HG03045 (cell line): ENCODE results near the gene RPP30.
A peak's percentile ranks its signal among the peaks of the same experiment; 100 is the strongest.

ENCODE experiments used
- ATAC-seq: cut with Tn5 transposase; IDR thresholded peaks from one replicate; pipeline ENCODE4 v1.9.1; 2021; ENCODE audit warnings: mild to moderate bottlenecking, moderate library complexity; ENCODE audit not compliant: unreplicated experiment

RPP30 gene

DNA sequence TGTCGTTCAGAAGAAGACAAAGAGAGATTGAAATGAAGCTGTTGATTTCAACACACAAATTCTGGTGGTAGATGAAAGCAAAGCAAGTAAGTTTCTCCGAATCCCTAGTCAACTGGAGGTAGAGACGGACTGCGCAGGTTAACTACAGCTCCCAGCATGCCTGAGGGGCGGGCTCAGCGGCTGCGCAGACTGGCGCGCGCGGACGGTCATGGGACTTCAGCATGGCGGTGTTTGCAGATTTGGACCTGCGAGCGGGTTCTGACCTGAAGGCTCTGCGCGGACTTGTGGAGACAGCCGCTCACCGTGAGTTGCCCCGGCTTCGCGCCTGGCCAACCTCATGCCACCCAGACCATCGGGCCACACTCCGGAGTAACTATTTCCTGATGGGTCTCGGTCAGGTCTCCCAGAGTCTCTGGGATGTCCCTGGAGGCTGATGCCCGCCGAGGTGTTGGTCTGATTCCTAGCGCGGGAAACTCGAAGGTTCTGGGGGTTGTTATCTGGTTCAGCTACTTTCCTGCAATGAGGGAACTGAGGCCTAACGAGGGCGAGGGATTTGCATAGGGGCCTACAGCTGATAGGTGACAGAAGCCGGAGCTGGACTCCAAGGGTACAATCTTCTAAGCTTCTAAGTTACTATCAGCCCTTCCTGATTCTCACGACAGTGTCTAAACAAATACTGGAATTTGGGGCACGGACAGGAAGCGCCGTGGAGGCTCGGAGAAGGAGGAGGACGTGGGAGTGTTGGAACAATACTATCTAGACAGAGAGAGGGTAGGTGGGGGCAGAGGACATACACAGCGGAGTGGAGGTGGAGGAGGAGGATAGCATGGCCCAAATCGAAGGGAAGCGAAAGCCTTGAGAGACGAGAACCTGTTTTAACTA is at the start of gene RPP30:
RPP30 (plus strand) TSS at position 209 of the 882 bp plus-strand sequence; CDS start at position 222, 13 bp downstream.
- ATAC-seq, result peak; percentile 98

DNA sequence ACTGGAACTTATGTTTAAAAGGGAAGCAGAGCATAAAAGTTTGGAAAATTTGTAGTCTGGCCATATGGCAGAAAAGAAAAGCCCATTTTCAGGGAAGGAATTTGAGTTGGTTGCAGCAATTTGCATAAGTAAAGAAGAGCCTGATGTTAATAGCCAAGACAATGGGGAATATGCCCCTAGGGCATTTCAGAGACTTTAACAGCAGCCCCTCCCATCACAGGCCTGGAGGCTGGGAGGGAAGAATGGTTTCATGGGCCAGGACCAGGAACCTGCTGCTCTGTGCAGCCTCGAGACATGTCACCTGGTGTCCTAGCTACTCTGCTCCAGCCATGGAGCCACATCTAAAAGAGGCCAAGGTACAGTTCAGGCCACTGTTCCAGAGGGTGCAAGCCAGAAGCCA is 49.3 kb upstream of the RPP30 start:
- no peak for ATAC-seq

DNA sequence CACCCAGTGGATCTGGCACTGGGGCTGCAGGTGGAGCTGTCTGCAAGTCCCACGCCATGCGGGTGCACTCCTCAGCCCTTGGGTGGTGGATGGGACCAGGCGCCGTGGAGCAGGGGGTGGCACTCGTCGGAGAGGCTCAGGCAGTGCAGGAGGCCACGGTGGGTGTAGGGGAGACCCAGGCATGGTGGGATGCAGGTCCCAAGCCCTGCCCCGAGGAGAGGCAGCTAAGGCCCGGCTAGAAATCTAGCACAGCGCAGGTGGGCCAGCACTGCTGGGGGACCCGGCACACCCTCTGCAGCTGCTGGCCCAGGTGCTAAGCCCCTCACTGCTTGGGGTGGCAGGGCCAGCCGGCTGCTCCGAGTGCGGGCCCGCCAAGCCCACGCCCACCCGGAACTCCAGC is 39.7 kb upstream of the RPP30 start:
- ATAC-seq, result no peak

DNA sequence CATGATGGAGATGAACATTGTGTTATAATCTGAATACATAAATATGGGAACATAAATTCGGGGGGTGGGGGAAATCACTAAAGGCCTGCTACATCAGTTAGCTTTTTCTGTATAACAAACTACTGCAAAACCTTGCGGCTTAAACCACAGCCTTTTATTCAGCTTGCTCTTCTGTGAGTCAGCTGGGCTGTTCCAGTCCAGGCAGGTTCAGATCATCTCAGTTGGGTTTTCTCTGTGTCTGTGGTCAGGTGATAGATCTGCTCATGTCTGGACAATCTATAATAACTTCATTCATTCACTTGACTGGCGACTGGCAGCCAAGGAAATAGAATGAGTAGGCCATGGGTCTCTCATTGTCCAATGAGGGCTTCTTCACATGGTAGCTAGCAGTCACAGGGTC is 37.4 kb upstream of the RPP30 start:
- no peak for ATAC-seq

DNA sequence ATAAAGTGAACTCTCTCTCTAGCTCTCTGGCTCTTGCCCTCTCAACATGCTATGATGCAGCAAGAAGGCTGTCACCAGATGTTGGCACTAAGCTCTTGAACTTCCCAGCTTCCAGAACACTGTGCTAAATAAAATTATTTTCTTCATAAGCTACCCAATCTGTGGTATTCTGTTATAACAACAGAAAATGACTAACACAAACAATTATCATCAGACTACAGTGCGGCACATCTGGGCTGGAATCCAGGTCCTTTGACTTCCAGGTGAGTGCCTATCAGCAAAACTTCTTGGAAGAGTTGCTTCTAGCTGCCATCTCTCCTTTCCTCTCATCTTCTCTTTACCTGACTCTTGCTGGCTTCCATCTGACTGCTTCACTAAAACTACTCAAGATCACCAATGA is 34.3 kb upstream of the RPP30 start:
- no peak for ATAC-seq

DNA sequence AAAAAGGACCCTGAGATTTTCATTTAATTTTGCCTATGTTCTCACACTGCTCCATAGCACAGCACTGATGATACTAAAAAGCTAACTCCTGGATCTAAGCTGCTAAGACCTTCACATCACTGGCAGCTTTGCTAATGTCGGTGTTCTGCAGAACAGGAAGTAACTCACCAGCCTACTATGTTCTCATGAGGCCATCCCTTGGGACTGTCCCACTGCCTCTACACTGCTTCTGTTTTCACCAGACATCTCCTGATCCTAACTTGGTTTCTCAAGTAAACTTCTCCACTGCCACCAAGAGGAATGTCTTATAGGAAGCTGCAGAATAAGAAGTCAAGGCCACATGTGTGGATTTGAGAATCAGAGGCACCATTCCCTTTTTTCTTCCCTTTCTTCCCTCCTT is 29.0 kb upstream of the RPP30 start:
- ATAC-seq, result no peak

DNA sequence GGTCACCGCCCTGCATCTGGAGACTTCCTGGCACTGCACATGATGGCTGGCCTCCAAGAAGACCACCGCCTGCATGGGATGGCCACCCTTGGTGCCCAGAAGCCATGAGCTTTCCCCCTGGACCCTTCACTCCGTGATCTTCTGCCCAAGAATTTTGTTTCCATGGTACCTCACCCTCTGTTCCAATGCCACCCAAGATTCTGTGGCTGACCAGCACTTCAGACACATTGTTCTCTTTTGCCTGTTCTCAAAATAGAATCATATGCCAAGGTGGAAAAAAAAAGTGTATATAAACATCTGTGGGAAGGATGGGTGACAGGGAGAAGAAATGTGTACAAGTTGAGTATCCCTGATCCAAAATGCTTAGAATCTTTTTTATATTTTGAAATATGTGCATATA is 26.0 kb upstream of the RPP30 start:
- ATAC-seq, result no peak

DNA sequence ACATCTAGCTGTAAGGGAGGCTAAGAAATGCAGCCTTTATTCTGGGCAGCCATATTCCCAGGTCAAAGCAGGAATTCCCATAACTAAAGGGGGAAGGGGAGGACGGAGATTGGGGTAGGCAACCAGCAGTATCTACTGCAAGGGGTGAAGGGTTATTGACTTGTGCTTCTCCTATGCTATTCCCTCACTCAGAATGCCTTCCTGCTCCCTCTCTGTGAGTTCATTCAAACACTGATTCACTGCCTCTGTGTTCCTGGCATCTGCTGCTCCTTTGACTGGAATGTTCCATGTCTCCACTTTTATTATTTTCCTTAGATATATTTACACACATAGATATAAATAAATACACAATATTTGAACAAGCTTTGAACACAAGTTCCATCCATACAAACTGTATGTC is 25.0 kb upstream of the RPP30 start:
- no peak for ATAC-seq

DNA sequence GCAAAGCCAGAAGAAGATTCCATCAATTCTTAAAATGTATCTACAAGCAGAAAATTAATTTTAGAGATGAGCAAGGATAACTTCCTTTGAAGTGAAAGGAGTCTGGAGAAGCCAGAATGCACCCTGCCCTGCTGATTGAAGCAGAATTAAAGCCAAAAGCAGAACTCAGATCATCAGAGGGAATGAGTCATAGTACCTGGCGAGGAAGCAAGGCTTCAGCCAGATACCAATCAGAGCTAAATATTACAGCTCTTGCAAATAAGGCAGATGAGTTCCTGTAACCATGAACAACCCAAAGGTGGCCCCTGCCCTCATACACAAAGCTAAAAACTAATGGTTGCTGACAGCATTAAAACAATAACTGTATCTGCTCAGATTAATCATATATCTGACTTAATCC is 24.3 kb upstream of the RPP30 start:
- ATAC-seq, result no peak

DNA sequence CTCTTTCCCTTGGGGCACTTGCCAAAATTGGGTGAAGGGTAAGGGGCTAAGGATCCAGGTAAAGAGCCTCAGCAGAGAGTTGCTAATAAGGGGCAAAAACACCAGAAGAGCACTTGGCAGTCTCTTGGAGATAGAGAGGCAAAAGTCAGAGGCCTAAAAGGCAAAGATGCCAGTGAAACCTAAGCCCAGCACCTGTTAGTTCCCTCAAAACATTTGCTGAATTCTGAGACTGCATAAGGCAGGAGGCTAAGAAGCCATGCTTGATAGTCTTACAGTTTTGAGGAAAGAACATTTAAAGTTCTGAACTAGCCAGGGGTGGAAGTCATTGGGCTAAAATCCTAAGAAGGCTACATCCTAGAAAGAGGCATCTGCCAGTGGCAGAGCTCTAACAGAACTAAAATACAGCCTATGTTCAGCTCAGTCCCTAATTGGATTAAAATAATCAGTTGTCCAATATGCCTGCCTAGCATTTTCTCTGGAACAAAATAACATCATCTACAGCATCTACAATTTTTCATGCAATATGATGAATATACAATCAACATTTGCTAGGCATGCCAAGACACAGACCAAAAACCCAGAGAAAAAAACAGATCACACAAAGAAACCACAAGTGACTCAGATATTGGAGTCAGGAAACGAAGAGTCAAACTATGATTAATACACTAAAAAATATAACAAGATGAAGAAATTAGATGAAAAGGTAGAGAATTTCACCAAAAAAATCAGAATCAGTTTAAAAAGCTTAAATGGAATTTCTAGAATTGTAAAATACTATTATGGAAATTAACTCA is 21.6 kb upstream of the RPP30 start:
- no peak for ATAC-seq

DNA sequence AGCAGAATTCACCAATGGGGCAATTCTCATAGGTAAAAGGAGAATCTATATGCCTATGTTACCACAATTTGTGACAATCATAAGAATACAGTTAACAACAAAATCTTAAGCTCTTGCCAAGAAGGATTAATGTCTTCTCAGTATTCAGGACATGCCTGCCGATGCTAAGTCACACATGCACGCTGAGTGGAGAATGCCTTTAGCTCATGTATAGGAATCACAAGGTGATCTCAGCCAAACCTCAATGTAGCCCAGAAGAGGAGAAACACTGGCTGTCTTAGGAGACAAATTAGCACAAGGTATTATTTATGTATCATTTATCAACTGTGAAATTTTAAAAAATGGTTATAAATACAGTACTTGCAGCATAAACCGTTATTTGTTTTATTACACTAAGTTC is 16.6 kb upstream of the RPP30 start:
- ATAC-seq, result no peak

DNA sequence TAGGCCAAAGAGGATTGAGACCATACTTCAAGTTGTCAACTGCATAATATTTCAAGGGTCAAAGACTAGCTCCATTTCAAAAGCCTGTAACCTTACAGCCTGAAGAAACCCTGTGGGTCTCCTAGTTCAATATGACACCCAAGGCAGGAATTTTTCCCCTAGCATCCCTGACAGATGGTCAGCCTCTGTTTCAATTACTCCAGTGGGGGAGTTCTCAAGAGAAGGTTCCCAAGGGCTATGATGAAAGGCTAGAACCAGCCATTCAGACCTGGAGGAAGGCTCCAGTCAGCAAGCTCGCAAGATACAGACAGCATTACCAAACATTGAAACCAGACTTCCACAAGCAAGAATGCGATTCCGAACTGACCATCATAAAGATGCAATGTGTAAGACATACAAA is 15.5 kb upstream of the RPP30 start:
- ATAC-seq, result no peak

DNA sequence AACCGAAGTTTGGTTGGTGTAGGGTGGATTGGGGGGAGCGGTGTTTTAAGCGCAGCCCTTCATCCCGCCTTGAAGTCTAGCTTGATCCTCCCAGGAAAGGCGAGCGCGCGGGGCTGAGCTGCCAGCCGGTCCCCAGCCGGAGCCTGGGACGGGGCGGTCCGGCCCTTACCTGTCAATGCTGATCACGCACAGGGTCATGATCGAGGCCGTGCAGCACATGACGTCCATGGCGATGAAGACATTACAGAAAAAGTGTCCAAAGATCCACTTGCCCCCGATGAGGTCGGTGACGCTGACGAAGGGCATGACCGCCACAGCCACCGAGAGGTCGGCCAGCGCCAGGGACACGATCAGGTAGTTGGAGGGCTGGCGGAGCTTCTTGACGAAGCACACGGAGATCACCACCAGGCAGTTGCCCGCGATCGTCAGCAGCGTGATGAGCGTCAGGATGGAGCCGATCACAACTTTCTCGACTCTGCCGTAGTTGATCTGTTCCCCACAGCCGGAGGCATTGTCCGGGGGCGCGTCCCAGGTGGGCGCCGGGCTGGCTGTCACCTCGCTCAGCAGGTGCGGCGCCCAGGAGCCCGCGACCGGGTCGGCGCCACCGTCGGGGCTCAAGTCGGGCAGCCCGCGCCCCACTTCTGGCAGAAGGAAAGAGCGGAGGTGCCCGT is 14.7 kb upstream of the RPP30 start:
- ATAC-seq, result peak; percentile 9

DNA sequence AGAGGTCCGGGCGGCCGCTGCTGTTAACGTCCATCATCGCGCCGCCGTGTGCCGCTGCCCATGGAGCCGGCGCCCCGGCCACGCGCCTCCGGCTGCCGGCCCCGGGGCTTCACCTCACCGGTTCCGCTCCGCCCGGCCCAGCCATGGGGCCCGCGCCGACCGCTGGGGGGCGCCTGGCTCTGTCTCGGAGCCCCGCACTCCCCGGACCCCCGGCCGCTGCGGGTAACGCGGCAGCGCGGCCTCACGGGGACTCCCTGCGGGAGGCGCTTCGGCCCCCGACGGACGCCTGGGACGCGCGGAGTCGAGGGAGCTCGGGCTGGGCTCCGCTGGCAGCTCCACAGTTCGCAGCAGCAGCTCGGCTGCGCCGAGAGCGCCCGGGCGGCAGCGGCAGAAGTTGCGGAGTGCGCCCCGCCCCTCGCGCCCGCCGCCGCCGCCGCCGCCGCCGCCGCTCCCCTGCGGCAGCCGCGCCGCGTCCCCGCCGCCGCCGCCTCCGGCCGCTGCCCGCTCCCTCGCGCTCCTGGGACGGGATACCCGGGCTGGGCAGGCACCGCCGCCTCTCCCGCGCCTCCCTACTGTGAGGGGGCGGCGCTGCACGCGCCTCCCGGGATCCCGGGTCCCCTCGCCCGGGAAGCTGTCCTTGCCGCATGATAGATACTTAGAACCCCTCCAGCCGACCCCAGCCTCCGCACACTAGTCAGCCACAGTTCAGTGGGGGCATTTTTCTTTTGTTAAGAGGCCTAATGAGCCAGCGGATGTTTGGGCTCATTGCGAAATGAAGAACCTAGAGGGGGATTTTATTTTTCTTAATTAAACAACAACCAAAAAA is 13.9 kb upstream of the RPP30 start, which contains the start of gene HTR7:
HTR7 (minus strand) TSS at position 405 of the 826 bp plus-strand sequence; CDS start at position 37, 368 bp downstream.
- peak; percentile 69 for ATAC-seq

DNA sequence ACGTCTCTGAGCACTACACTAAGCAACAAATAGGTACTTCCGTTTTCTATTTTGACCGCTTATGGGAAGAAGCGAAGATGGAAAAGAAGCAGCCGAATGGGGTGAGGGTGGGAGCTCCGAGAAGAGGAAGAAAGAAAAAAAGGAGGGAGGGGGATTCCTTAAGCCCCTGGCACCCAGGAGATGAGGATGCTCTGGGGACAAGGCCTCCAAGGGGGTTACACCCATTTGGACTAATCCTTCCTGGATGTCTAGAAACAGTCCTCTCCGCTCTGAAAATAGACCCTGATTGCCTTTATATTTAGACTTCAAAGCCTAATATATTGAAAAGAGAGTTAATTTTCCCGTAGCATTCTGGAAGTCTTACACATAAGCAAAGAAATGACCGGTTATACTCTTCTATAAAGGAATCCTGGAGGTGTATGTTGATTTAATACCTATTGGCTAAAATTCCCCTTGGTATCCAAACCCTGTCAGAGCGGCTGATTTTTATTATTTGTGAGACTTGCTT is 13.3 kb upstream of the RPP30 start:
- no peak for ATAC-seq

DNA sequence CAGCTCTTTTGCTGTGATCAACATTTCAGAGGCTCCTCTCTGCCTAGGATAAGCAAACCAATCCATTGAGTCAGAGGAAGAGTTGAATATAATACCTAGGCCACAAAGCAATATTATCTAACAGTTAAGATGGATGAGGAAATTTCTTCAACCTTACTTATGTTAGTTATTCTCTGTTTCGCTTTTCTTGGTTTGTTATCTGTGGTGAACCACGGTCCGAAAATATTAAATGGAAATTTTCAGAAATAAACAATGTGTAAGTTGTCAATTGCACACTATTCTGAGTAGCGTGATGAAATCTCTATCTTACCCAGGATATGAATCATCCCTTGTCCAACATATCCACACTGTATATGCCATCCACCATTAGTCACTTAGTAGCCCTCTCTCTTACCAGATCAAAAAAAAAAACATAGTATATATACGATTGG is 12.4 kb upstream of the RPP30 start:
- no peak for ATAC-seq

DNA sequence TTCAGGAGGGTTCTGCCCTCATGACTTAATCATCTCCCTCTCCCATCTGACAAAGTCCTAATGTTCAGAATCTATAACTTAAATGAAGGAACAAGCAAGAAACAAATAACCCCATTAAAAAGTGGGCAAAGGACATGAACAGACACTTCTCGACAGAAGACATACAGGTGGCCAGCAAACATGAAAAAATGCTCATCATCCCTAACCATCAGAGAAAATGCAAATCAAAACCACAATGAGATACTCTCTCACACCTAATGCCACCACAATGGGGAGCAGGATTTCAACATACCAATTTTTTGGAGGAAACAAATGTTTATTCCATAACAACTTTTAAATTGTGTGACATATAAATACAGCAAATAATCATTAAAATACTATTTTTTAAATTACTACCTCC is 11.0 kb upstream of the RPP30 start:
- no peak for ATAC-seq

DNA sequence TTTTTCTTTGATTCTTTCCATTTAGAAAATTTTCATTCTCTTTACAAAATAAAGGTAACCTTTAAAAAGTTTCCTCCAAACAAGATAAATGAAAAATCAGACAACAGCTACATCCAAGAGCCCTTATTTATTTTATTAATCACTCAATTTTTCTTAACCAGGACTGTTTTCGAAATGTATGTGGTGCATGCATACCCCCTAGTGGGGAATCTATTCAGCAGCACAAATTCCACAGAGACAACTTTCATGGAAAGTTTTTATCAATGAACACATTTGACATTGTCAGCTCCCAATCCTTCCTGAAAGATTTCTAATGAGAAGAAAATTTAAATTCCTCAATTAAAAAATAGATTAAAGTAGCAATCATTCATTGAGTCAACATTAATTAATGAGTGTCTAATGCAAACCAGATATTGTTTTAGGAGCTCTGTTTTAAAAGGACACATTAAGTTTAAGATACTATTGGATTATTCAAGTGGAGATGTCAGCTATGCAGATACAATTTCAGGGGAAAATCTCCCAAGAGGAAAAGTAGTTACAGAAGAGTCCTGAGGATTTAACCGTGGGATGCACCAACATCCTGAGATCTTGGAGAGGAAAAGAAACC is 8.8 kb upstream of the RPP30 start:
- no peak for ATAC-seq

DNA sequence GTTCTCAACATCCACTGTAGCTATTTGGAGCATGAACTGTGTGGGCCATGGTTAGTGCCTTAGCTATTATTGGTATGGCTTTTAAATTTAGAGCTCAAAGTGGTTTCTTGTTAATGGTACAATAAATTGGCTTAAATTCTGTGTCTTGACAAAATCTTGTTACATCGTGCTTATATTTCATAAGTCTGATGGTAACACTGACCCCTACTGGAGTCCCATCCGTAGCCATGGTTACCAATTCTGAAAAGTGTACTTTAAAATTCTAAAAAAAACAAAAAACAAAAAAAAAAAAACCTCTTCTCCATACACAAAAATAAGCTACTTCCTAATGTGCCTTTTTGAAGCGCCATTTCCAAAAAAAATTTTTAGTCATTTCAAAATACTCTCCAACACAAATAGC is 6.4 kb upstream of the RPP30 start:
- ATAC-seq, result no peak

DNA sequence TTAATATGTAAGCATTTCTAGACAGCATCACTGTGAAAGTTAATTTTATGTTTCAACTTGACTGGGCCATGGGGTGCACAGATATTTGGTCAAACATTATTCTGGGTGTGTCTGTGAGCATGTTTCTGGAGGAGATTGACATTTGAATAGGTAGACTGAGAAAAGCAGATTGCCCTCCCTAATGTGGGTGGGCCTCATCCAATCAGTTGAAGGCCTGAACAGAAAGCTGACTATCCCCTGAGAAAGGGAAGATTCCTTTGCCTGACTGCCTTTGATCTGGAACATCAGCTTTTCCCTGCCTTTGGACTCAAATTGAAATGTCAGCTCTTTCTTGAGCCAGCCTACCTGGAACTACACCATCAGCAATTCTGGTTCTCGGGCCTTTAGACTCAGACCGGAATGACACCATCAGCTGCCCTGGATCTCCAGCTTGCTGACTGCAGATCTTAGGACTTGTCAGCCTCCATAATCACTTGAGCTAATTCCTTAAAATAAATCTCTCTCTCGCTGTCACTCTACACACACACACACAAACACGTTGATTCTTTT is 5.7 kb upstream of the RPP30 start:
- no peak for ATAC-seq
